SH-SY5Y (cell line): ENCODE data around the gene OTUB1.

Experiments used
- GATA2 ChIP-seq: IDR thresholded peaks from 2 replicates; pipeline ENCODE4 v1.6.1; 2011; ENCODE audit warnings: mild to moderate bottlenecking, low read depth, low read length
- GATA3 ChIP-seq: IDR thresholded peaks from 2 replicates; pipeline ENCODE4 v1.6.1; 2011; ENCODE audit warnings: low read depth, mild to moderate bottlenecking, low read length, moderate library complexity

DNA sequence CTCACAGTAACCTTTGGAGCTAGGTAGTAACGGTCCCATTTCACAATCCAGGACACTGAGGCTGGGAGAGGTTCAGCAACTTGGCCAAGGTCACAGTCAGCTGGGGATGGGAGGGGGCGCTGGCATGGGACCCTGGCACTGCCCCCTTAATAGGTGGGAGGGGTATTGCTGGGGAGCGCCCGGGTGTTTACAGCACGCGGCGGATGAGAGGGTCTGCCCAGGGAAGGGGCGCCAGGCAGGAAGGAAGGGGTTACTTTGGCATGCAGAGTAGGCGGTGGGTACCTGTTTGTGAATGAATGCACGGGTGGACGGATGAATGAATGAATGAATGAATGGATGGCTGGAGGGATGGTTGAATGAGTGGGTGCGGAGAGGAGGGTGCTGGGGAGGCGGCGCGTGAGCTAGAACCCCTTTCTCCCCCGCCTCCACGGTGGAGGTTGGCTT lies 48.9 kb downstream of the OTUB1 start:
- TF ChIP-seq GATA3 (no peak), GATA2 (no peak)
